Endothelial cell of umbilical vein (primary cell): ENCODE measurements around the gene PCDHB10. TPM values are rescaled to one million over a fixed set of nuclear protein-coding genes. Genes with fewer than 3 reads are reported as not detected.
"Not testable (repeated sequence)": the region's sequence is repeated elsewhere in the genome, so short reads cannot be mapped to it uniquely, and the experiment has no call there.

Experiments
- BruUV-seq: library from RNA; stranded (reverse); fragments of 400-500 nt; replicated peaks from 2 replicates; lab custom pipeline; 2021; lab: Mats Ljungman, UMichigan
- CTCF ChIA-PET: fragments of 300-600, 350-600 bp; sonication (Branson Sonifier 250); formaldehyde crosslinking; loops from one replicate; lab custom pipeline; 2021; ENCODE audit warnings: antibody characterized with exemption, inconsistent platforms; lab: Charles Lee
- POLR2A ChIA-PET: fragments of 300-600, 350-600 bp; sonication (Branson Sonifier 250); formaldehyde crosslinking; loops from one replicate; lab custom pipeline; 2021; ENCODE audit warnings: antibody characterized with exemption, inconsistent platforms; lab: Charles Lee
- DNase-seq: peaks from one replicate; pipeline ENCODE4 v3.0.0-alpha.2; 2011; ENCODE audit warnings: low read depth, low spot score
- FAIRE-seq: peaks from 2 replicates; lab custom pipeline; 2011; peaks lifted over from hg19 to GRCh38; lab: Jason Lieb, UNC
- H2AFZ ChIP-seq: 2 replicates; pipeline ENCODE4 v1.6.0; 2012; ENCODE audit warnings: low read depth, low read length, control low read depth, inconsistent platforms
- H3K27ac ChIP-seq: 2 replicates; pipeline ENCODE4 v1.5.1; 2011; ENCODE audit warnings: low read depth, mild to moderate bottlenecking, control low read depth, low read length, moderate library complexity; ENCODE audit not compliant: insufficient read depth
- H3K27me3 ChIP-seq, 2 experiments: 2 replicates each; pipeline versions ENCODE4 v1.6.0 to v1.6.1; 2011; ENCODE audit warnings: low read length in 2 of 2, mixed read lengths in 1 of 2; ENCODE audit not compliant: control insufficient read depth in 2 of 2, insufficient read depth in 2 of 2
- H3K36me3 ChIP-seq, 2 experiments: 2 replicates in 1 of 2; 3 replicates in 1 of 2; pipeline ENCODE4 v1.5.1; 2011; ENCODE audit warnings: low read length in 2 of 2, mild to moderate bottlenecking in 1 of 2, moderate library complexity in 1 of 2; ENCODE audit not compliant: control insufficient read depth in 2 of 2, insufficient read depth in 2 of 2; ENCODE audit errors: extremely low read depth in 1 of 2
- H3K4me1 ChIP-seq: 3 replicates; pipeline ENCODE4 v1.5.1; 2011; ENCODE audit warnings: mild to moderate bottlenecking, low read length; ENCODE audit not compliant: control insufficient read depth, insufficient read depth; ENCODE audit errors: extremely low read depth
- H3K4me2 ChIP-seq: 2 replicates; pipeline ENCODE4 v1.6.1; 2011; ENCODE audit warnings: low read length, control low read depth, mixed read lengths; ENCODE audit not compliant: insufficient read depth
- H3K4me3 ChIP-seq, 3 experiments: fragments of 200-600 bp in 1 of 3; sonication (generic), shearing (Covaris generic) in 1 of 3; replicated peaks in 1 of 3; 2 replicates each; pipeline ENCODE4 v1.5.1; 2011 to 2016; ENCODE audit warnings: control low read depth in 3 of 3, low read length in 3 of 3, mild to moderate bottlenecking in 2 of 3, inconsistent platforms in 1 of 3, low read depth in 1 of 3, moderate library complexity in 1 of 3; ENCODE audit not compliant: insufficient read depth in 1 of 3
- H3K79me2 ChIP-seq: 2 replicates; pipeline ENCODE4 v1.6.0; 2012; ENCODE audit warnings: low read length, inconsistent platforms; ENCODE audit not compliant: control insufficient read depth, insufficient read depth
- H3K9ac ChIP-seq: replicated peaks from 2 replicates; pipeline ENCODE3; 2011; ENCODE audit warnings: low read length, control low read depth; ENCODE audit not compliant: insufficient read depth; ENCODE audit errors: extremely low read depth
- H3K9me1 ChIP-seq: replicated peaks from 3 replicates; pipeline ENCODE4 v1.6.0; 2011; ENCODE audit warnings: mild to moderate bottlenecking, low read length; ENCODE audit not compliant: control insufficient read depth, insufficient read depth; ENCODE audit errors: extremely low read depth
- H3K9me3 ChIP-seq: replicated peaks from 2 replicates; pipeline ENCODE4 v1.5.1; 2012; ENCODE audit warnings: low read length, inconsistent platforms; ENCODE audit not compliant: control insufficient read depth, insufficient read depth
- H4K20me1 ChIP-seq: replicated peaks from 2 replicates; pipeline ENCODE3; 2011; ENCODE audit warnings: mild to moderate bottlenecking, low read length; ENCODE audit not compliant: control insufficient read depth, insufficient read depth; ENCODE audit errors: extremely low read depth
- CTCF ChIP-seq, 2 donors: IDR thresholded peaks; 1 replicate in 1 of 2; 2 replicates in 1 of 2; pipeline ENCODE4 v1.5.1; 2011; ENCODE audit warnings: low read length in 2 of 2, mild to moderate bottlenecking in 2 of 2, moderate library complexity in 2 of 2, control low read depth in 1 of 2, inconsistent platforms in 1 of 2, low read depth in 1 of 2; ENCODE audit not compliant: insufficient read depth in 1 of 2; ENCODE audit errors: extremely low read depth in 1 of 2
- EZH2 ChIP-seq: IDR thresholded peaks from 2 replicates; pipeline ENCODE4 v1.6.1; 2012; ENCODE audit warnings: borderline replicate concordance, low read depth, mild to moderate bottlenecking, moderate library complexity, low read length, inconsistent platforms; ENCODE audit not compliant: severe bottlenecking
- FOS ChIP-seq: IDR thresholded peaks from 2 replicates; pipeline ENCODE4 v1.6.1; 2011; ENCODE audit warnings: mild to moderate bottlenecking, low read length, moderate library complexity, borderline replicate concordance; ENCODE audit not compliant: insufficient read depth
- GATA2 ChIP-seq: IDR thresholded peaks from 2 replicates; pipeline ENCODE4 v1.7.0; 2011; ENCODE audit warnings: low read depth, mild to moderate bottlenecking, moderate library complexity, mixed read lengths, low read length; ENCODE audit not compliant: insufficient read length, insufficient read depth
- JUN ChIP-seq: IDR thresholded peaks from 2 replicates; pipeline ENCODE4 v1.6.1; 2011; ENCODE audit warnings: borderline replicate concordance, low read depth; ENCODE audit not compliant: insufficient read length, insufficient read depth
- MAX ChIP-seq: IDR thresholded peaks from 2 replicates; pipeline ENCODE4 v1.6.1; 2011; ENCODE audit not compliant: insufficient read depth, insufficient read length
- MYC ChIP-seq: IDR thresholded peaks from one replicate; pipeline ENCODE4 v1.6.1; 2011; ENCODE audit warnings: mild to moderate bottlenecking, low read depth, low read length
- POLR2A ChIP-seq: IDR thresholded peaks from 2 replicates; pipeline ENCODE4 v1.6.1; 2012; ENCODE audit warnings: low read depth, mild to moderate bottlenecking, control low read depth, low read length
- POLR2AphosphoS5 ChIP-seq: IDR thresholded peaks from 2 replicates; pipeline ENCODE4 v1.6.1; 2012; ENCODE audit warnings: low read depth, mild to moderate bottlenecking, control low read depth, low read length, moderate library complexity; ENCODE audit not compliant: insufficient read depth
- dilution Hi-C: fragments of 300-500 bp; cut with MboI; formaldehyde crosslinking; loops from one replicate; pipeline ENCODE4 v1.15.0; 2019; ENCODE audit warnings: low sequenced_read_pairs; ENCODE audit not compliant: extremely low pct_ligation_motif_present
- intact Hi-C: fragments of 100-400 bp; cut with micrococcal nuclease; formaldehyde crosslinking; loops from one replicate; pipeline ENCODE4 v1.10.0; 2022
- polyA plus RNA-seq, 4 experiments: library from polyadenylated mRNA; depleted of rRNA in 3 of 4; stranded (reverse) in 3 of 4; unstranded in 1 of 4; fragments of >200 nt; gene quantifications; 2 replicates each; pipeline versions ENCODE4 v1.2.1 to v1.2.3, GENCODE V29; 2011 to 2012; ENCODE audit warnings: missing spikeins in 1 of 4
- total RNA-seq: library from RNA; stranded (reverse); gene quantifications from 2 replicates; pipeline ENCODE4 v1.2.3, GENCODE V29; 2021

Gene PCDHB10
- total and polyA plus RNA-seq, 2 donors (not counting 3 experiments of a cell fraction or from before 2014, with no cell fraction given) = 0.51 to 0.62 TPM

GRCh38 chr5:141155540-141156374 lies 36.4 kb upstream of the PCDHB10 start:
- Histone ChIP-seq H3K9me3 (no peaks in the 10 kb centered on the region), H3K79me2 (no peaks in the 10 kb centered on the region), H3K4me1 (no peaks in the 10 kb centered on the region), H3K27me3 (no peaks in the 10 kb centered on the region), H3K9me1 (no peaks in the 10 kb centered on the region), H3K4me2 (no peak overlapping the region), H3K9ac (no peak overlapping the region), H3K4me3 (no peak overlapping the region), H4K20me1 (no peaks in the 10 kb centered on the region), H3K27ac (no peak overlapping the region), H2AFZ (no peak overlapping the region), H3K36me3 (no peaks in the 10 kb centered on the region)
- intact Hi-C loops (no loop called here), dilution Hi-C loops (no loop called here)
- DNase-seq (no peak), FAIRE-seq (no peak)
- POLR2A ChIA-PET = no interaction called here
- TF ChIP-seq MYC = no peak
- no peak for TF ChIP-seq POLR2A
- no peak for TF ChIP-seq EZH2
- no peak for TF ChIP-seq JUN
- no peak for TF ChIP-seq CTCF (IDR thresholded peaks at IDR 0.05; ENCODE audit: extremely low read depth in 1 of 2, insufficient read depth in 1 of 2, low read depth in 1 of 2, low read length in 2 of 2)
- TF ChIP-seq MAX = no peak
- TF ChIP-seq POLR2AphosphoS5 = no peak
- no peak for TF ChIP-seq FOS
- TF ChIP-seq GATA2 = no peak
- CTCF ChIA-PET = no interaction called here
- no TSS peak for BruUV-seq

- H3K27me3 ChIP-seq, H3K36me3 ChIP-seq, DNase-seq, H3K27ac ChIP-seq, FAIRE-seq, BruUV-seq, H3K9me1 ChIP-seq, H2AFZ ChIP-seq, H3K4me3 ChIP-seq, CTCF ChIA-PET, H3K4me1 ChIP-seq, H3K9ac ChIP-seq, H4K20me1 ChIP-seq, intact Hi-C loops, dilution Hi-C loops, H3K4me2 ChIP-seq, POLR2A ChIA-PET, H3K9me3 ChIP-seq, H3K79me2 ChIP-seq: not testable (repeated sequence)
Observed at GRCh38 chr5:141157356-141157755, 34.8 kb upstream of the PCDHB10 start.
